GM12891 (cell line): ENCODE data around the gene ZBTB21.

Experiments used
- PAX5 ChIP-seq: IDR thresholded peaks from 2 replicates; pipeline ENCODE4 v1.6.1; 2011; ENCODE audit warnings: low read length, moderate library complexity, mild to moderate bottlenecking; ENCODE audit not compliant: insufficient read depth, severe bottlenecking
- POLR2A ChIP-seq: IDR thresholded peaks from 2 replicates; pipeline ENCODE4 v1.6.1; 2011; ENCODE audit warnings: low read depth, low read length, control low read depth
- POLR2AphosphoS5 ChIP-seq: IDR thresholded peaks from 2 replicates; pipeline ENCODE4 v1.6.1; 2011; ENCODE audit warnings: low read depth, low read length, control low read depth
- SPI1 ChIP-seq: IDR thresholded peaks from 2 replicates; pipeline ENCODE4 v1.6.1; 2011; ENCODE audit warnings: low read depth, low read length, control low read depth
- TAF1 ChIP-seq: IDR thresholded peaks from 2 replicates; pipeline ENCODE4 v1.6.1; 2011; ENCODE audit warnings: low read depth, low read length, control low read depth

DNA sequence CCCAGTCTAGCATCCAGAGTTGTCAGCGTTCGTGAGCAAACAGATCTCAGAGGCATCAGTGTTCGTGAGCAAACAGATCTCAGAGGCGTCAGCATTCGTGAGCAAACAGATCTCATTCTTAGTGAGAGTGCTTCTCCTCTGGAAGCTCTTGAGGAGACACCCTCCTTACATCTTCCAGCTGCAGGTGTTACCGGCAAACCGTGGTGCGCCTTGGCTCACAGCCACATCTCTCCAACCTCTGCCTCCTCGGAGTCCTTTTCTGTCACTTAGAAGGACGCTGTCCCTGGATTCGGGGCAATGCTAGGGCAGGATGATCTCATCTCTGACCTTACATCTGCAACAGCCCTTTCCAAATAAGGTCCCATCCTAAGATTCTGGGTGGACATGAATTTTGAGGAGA is 46.3 kb upstream of the ZBTB21 start:
- TF ChIP-seq POLR2AphosphoS5 = no peak
- TF ChIP-seq POLR2A = no peak
- no peak for TF ChIP-seq TAF1
- TF ChIP-seq PAX5 = no peak
- no peak for TF ChIP-seq SPI1
